HUES64 (cell line): Measurements from ENCODE around the gene MAP4K3.

Experiments
- H3K27ac ChIP-seq: 2 replicates; pipeline ENCODE4 v1.7.0; 2013; ENCODE audit warnings: low read depth, low read length, inconsistent platforms
- H3K27me3 ChIP-seq: 2 replicates; pipeline ENCODE4 v1.6.1; 2013; ENCODE audit warnings: mild to moderate bottlenecking, low read length; ENCODE audit not compliant: insufficient read depth
- H3K36me3 ChIP-seq: 2 replicates; pipeline ENCODE4 v1.6.1; 2013; ENCODE audit warnings: mild to moderate bottlenecking, low read length; ENCODE audit not compliant: insufficient read depth
- H3K4me1 ChIP-seq: 2 replicates; pipeline ENCODE4 v1.6.1; 2013; ENCODE audit warnings: mild to moderate bottlenecking, low read length, moderate library complexity; ENCODE audit not compliant: insufficient read depth
- H3K4me3 ChIP-seq: 2 replicates; pipeline ENCODE4 v1.5.1; 2013; ENCODE audit warnings: mild to moderate bottlenecking, low read length, moderate library complexity
- H3K9ac ChIP-seq: 2 replicates; pipeline ENCODE4 v1.6.1; 2013; ENCODE audit warnings: mild to moderate bottlenecking, low read depth, low read length
- H3K9me3 ChIP-seq: 2 replicates; pipeline ENCODE4 v1.6.1; 2013; ENCODE audit warnings: low read depth, low read length; ENCODE audit not compliant: insufficient read depth
- WGBS: fragments of 150-250, 120-280 bp; methylation state at CpG from one replicate; pipeline ENCODE4 v1.1.7; 2013; ENCODE audit warnings: missing lambda C conversion rate; 5-methylcytosine and 5-hydroxymethylcytosine counted together

Gene MAP4K3

DNA sequence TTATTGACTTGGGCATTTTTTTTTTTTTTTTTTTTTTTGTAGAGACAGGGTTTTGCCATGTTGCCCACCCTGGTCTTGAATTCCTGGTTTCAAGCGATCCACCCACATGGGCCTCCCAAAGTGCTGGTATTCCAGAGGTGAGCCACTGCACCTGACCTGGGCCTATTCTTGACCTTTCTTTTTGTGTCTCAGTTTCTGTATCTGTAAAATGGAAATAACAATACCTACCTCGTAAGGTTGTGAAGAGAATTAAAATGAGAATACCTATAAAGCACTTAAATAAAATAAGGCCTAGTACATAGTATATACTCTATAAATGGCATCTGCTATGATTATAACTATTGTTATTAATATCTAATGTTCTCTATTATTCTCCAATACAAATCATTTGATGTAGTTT lies 15.7 kb downstream of the MAP4K3 start:
- H3K27ac ChIP-seq, result no peak overlapping the region
- H3K9ac ChIP-seq, result no peak overlapping the region
- no peaks in the 10 kb centered on the region for H3K27me3 ChIP-seq
- peaks cover 44% of the 10 kb centered on the region for H3K4me1 ChIP-seq
- H3K4me3 ChIP-seq, result no peak overlapping the region
- no peaks in the 10 kb centered on the region for H3K36me3 ChIP-seq
- WGBS, result 94% methylated on average over 1 of the region's 2 CpGs
- H3K9me3 ChIP-seq, result no peaks in the 10 kb centered on the region

DNA sequence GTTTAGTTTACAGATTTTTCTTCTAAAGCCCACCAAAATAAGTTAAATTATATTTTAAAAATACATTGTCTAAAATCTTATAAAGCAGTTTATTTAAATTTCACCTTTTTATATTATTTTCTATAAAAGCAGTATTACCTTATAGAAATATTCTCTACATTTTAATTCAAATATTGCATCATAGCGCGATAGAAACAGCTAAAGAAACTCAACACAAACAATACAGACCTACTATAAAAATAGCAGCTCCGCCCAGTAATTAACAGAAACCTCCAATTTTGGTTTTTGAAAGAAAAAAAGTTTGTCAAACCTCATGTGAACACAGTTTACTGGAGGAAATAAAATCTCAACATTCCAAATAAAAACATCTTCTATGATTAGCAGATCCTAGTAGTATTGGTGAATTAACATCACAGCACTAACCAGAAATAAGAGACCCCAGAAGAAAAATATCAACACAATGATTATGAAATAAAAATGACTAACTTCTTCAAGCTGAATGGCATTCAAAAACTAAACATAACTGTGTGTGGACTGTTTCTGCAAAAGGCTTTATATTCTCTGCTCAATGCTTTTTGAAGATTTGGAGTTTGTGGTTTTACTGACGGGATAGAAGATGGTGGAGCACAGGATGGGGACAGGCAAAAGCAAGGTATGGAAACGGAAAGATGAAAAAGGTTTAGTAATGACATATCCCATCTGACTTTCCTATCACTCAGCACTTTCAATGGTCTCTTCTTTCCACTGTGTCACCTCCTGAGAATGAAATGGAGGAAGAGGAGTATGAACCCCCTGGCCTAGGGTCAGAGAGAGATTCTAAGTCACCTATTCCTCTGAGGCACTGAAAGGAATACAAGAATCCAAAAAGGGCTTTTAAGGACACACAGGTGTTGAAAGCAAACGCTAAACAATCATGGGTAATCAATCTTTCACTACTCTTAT lies 17.5 kb downstream of the MAP4K3 start:
- H3K27me3 ChIP-seq, result no peaks in the 10 kb centered on the region
- no peak overlapping the region for H3K4me3 ChIP-seq
- WGBS, result 94% methylated on average over 5 of the region's 6 CpGs
- peaks cover 28% of the 10 kb centered on the region for H3K4me1 ChIP-seq
- no peak overlapping the region for H3K27ac ChIP-seq
- H3K9ac ChIP-seq, result no peak overlapping the region
- H3K36me3 ChIP-seq, result no peaks in the 10 kb centered on the region
- no peaks in the 10 kb centered on the region for H3K9me3 ChIP-seq

DNA sequence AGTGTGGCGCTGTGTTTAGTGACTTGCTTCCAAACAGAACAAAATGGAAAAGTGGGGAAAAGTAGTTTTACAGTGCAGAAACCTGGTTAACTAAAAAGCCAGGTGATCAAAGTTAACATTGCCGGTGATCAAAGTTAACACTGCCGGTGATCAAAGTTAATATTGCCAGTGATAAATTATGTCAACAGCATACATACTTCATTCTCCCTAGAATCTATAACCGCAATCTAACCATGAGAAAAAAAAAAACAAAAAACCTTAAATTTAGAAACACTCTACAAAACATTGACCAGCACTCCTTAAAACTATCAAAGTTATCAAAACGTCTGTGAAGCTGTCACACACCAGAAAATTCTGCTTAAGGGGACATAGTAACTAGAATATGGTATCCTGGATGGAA lies 18.6 kb downstream of the MAP4K3 start:
- Histone ChIP-seq H3K9me3 (no peaks in the 10 kb centered on the region), H3K27ac (no peak overlapping the region), H3K27me3 (no peaks in the 10 kb centered on the region), H3K9ac (no peak overlapping the region), H3K36me3 (no peaks in the 10 kb centered on the region), H3K4me3 (no peak overlapping the region), H3K4me1 (peaks cover 31% of the 10 kb centered on the region)
- WGBS, result 93% methylated on average over 5 of the region's 5 CpGs

DNA sequence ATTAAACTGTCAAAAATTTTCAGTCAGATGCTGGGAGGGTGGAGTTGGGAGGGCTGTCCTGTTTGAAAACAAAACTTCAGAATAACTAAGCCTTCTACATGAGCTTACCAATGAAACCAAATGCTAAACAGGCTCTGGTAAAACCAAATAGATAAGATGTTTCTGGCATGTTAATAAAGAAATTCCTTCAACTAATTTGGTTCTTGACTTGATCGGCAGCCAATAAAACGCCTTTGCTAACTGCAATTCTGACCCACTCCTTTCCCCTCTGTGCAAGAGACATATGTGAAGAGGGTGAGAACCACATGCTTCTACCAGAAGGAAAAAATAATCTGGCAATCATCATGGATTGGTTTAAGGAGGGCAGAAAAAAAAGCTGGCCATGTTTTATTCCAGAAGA lies 20.9 kb downstream of the MAP4K3 start:
- Histone ChIP-seq H3K9ac (no peak overlapping the region), H3K27ac (no peak overlapping the region), H3K36me3 (no peaks in the 10 kb centered on the region), H3K4me1 (peaks cover 53% of the 10 kb centered on the region), H3K27me3 (no peaks in the 10 kb centered on the region), H3K4me3 (no peak overlapping the region), H3K9me3 (no peaks in the 10 kb centered on the region)
- 100% methylated on average over 2 of the region's 2 CpGs for WGBS

DNA sequence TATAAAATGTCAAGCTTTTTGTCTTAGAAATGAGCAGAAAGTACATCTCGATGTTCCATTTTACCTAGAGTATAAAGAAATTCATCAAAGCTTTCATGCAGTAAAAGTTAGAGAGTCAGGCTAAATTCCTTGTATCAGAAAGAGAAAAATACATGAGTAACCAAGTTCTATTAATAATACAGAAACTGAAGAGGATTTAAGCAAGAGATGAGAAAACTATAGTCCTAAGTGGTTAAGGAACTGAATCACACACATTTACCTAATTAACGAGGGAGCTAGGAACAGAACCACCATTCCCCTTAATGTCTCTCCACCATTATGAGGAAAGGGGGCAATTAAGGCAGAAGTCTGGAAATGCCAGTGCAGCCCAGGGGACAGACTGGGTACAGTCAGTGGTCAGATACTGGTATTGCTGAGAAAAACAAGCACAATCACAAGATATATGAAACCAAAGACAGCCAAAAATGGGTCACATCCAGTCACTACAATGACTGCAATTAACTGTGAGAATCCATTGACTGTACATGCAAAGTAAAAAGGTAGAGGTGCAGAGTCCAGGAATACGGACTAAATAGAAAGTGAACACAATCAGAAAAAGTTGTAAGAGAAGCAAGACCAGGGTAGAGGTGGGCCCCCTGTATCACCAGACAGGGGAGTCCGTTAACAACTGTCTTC lies 23.9 kb downstream of the MAP4K3 start:
- Histone ChIP-seq H3K27me3 (no peaks in the 10 kb centered on the region), H3K27ac (no peak overlapping the region), H3K9ac (no peak overlapping the region), H3K4me1 (peaks cover 67% of the 10 kb centered on the region), H3K9me3 (no peaks in the 10 kb centered on the region), H3K4me3 (no peak overlapping the region), H3K36me3 (no peaks in the 10 kb centered on the region)
- 83% methylated on average over 4 of the region's 4 CpGs for WGBS

DNA sequence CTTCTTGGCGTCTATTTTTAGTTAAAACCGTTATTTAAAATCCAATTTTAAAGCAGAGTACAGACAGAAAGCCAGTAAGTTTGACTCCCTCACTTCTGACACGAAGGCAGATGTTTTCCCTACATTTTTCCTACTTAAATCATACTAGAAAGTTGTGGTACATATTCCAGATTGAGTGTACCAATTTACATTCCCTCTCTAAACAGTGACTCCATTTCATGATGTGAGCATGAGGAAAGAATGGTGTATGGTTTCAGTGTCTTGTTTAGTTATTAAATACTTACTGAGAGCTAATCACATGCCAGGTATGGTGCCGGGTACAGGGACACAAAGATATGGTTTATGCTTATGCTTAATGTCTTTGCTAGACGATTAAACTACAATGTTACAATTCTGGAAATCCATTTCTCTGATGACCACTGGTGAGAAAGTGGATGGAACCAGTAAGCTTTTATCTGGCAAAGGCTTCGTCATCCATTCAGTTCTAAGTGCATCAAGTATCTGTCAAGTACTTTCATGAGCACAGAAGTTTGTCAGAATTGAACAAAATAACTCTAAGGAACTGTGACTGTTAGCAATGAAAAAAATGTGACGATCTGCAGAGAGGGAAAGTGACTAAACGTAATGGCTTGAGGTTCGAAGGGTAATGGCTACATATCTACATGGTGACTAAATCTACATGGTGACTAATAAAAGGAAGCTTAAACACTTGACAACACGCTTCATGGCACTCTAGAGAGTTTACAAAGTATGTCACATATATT lies 25.7 kb downstream of the MAP4K3 start:
- Histone ChIP-seq H3K4me1 (peaks cover 75% of the 10 kb centered on the region), H3K27me3 (no peaks in the 10 kb centered on the region), H3K36me3 (no peaks in the 10 kb centered on the region), H3K9ac (no peak overlapping the region), H3K27ac (peak overlapping the region; percentile 39), H3K9me3 (no peaks in the 10 kb centered on the region), H3K4me3 (no peak overlapping the region)
- 79% methylated on average over 9 of the region's 10 CpGs for WGBS

DNA sequence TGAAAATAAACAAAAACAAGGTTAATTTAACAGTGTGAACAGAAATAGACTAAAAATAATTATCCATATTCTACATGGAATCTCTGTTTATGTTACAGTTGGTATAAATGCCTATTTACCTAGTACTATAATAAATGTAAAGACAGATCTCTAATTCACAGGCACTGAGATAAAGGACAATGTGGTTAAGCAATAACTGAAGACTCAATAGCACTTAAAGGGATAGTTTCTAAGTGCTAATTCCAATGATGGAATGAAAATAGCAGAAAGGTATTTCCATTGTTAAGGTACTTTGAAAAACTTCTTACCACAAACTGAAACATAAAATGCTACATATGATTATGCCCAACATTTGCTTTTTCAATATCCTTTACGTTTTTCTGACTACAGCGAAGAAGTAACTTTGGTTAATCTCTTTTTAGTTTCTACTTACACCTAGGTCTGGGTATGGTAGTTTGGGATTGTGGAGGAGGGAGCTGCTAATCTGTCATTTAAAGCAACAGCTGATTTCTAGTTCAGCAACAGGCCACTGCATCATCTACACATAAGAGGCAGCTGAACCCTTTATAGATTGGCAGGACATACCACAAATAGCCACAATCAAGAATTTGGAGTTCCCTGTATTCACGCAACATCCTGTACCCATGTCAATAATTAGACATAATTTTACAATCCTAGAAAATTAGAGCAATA lies 27.2 kb downstream of the MAP4K3 start:
- peak overlapping the region; percentile 1; the same call in 1 of the 2 replicates for H3K27ac ChIP-seq
- WGBS, result 84% methylated on average over 3 of the region's 3 CpGs
- H3K27me3 ChIP-seq, result no peaks in the 10 kb centered on the region
- H3K9ac ChIP-seq, result no peak overlapping the region
- H3K36me3 ChIP-seq, result no peaks in the 10 kb centered on the region
- H3K9me3 ChIP-seq, result no peaks in the 10 kb centered on the region
- peaks cover 80% of the 10 kb centered on the region for H3K4me1 ChIP-seq
- H3K4me3 ChIP-seq, result no peak overlapping the region

DNA sequence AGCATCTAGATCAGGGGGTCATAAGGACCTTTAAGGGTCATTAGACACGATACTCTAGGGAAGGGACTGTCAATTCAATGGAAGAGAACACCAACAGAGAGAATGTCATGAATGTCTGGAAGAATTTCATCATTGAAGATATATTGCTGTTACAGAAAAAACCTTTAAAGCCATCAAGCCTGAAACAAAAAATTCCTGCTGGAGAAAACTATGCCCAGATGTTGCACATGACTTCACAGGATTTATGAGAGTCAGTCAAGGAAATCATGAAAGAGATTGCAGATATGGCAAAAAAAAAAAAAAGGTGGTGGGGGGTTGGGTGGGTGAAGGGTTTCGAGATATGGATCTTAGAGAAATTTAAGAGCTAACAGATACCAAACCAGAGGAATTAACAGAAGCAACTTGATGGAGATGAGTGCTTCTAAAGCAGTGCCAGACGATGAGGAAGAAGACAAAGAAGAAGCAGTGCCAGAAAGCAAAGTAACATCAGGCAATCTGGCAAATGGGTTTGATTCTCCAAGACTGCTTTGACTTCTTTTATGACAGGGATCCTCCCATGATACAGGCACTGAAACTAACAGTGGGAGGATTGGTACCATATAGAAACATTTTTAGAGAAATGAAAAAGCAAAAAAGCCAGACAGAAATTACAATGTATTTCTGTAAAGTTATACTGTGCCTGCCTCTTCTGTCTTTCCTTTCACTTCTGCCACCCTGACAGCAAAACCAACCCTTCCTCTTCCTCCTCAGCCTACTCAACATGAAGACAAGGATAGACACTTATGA lies 28.5 kb downstream of the MAP4K3 start:
- Histone ChIP-seq H3K27ac (no peak overlapping the region; the same call in 1 of the 2 replicates), H3K27me3 (no peaks in the 10 kb centered on the region), H3K4me3 (no peak overlapping the region), H3K36me3 (no peaks in the 10 kb centered on the region), H3K9ac (no peak overlapping the region), H3K4me1 (peaks cover 75% of the 10 kb centered on the region), H3K9me3 (no peaks in the 10 kb centered on the region)
- WGBS, result 64% methylated on average over 3 of the region's 3 CpGs

DNA sequence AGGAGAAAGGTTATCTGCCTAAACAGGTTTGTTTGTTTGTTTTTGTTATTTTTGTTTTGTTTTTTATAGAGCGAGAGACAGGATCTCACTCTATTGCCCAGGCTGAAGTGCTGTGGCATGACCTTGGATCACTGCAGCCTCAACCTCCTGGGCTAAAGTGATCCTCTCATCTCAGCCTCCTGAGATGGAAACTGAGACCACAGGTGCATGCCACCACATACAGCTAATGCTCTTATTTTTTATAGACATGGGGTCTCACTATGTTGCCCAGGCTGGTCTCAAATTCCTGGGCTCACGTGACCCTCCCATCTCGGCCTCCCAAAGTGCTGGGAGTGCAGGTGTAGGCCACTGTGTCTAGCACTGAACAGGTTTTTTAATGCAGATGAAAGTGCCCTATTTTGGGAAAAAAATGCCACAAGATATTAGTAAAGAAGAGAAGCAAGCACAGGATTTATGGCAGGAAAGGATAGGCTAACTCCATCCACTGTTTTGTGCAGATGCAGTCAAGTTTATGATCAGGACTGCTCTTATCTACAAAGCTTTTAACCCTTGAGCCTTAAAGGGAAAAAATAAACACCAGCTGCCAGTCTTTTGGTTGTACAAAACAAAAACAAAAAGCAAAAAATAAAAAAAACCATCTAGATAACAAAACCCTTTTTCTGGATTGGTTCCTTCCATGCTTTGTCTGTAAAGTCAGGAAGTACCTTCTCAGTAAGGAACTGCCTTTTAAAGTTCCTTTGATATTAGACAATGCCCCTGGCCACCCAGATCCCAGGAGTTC lies 29.4 kb downstream of the MAP4K3 start:
- peaks cover 72% of the 10 kb centered on the region for H3K4me1 ChIP-seq
- peak overlapping the region; percentile 67; the same call in 1 of the 2 replicates for H3K27ac ChIP-seq
- H3K9me3 ChIP-seq, result no peaks in the 10 kb centered on the region
- no peak overlapping the region for H3K9ac ChIP-seq
- 93% methylated on average over 3 of the region's 3 CpGs for WGBS
- H3K27me3 ChIP-seq, result no peaks in the 10 kb centered on the region
- no peaks in the 10 kb centered on the region for H3K36me3 ChIP-seq
- no peak overlapping the region for H3K4me3 ChIP-seq
